Stomach (tissue), 9 donors: ENCODE measurements around the gene CCNB2. TPM values are rescaled to one million over a fixed set of nuclear protein-coding genes. Genes with fewer than 3 reads are reported as not detected.
A peak's percentile ranks its signal among the peaks of the same experiment; 100 is the strongest.

ENCODE experiments used
- DNase-seq, 2 donors: peaks; one replicate each; pipeline versions ENCODE4 v3.0.0 to v3.0.0-alpha.2; 2013 to 2019
- H3K27ac ChIP-seq, 5 donors: fragments of 200-600 bp in 4 of 5; sonication (generic) in 4 of 5; one replicate each; pipeline ENCODE4 v1.5.1; 2013 to 2019; ENCODE audit warnings: mild to moderate bottlenecking in 1 of 5, moderate library complexity in 1 of 5
- H3K27me3 ChIP-seq, 3 donors: fragments of 200-600 bp; sonication (generic); one replicate each; pipeline ENCODE4 v1.5.1; 2017 to 2019; ENCODE audit warnings: mixed run types in 1 of 3
- H3K36me3 ChIP-seq, 4 donors: fragments of 200-600 bp; sonication (generic); 1 replicate in 3 of 4; 2 replicates in 1 of 4; pipeline ENCODE4 v1.5.1; 2016 to 2019
- H3K4me1 ChIP-seq, 4 donors: fragments of 200-600 bp; sonication (generic); one replicate each; pipeline ENCODE4 v1.5.1; 2016 to 2019
- H3K4me3 ChIP-seq, 4 donors: fragments of 200-600 bp; sonication (generic) in 3 of 4; one replicate each; pipeline ENCODE4 v1.5.1; 2016 to 2019; ENCODE audit warnings: mild to moderate bottlenecking in 1 of 4
- H3K9me3 ChIP-seq, 4 donors: fragments of 200-600 bp; sonication (generic); one replicate each; pipeline ENCODE4 v1.5.1; 2016 to 2019
- EP300 ChIP-seq: sonication (generic); formaldehyde crosslinking; IDR thresholded peaks from one replicate; pipeline ENCODE4 v1.6.1; 2017; ENCODE audit warnings: antibody characterized with exemption
- POLR2A ChIP-seq, 4 donors: fragments of 450-650 bp; IDR thresholded peaks; one replicate each; pipeline ENCODE4 v1.6.1; 2016; ENCODE audit warnings: antibody characterized with exemption in 4 of 4, control low read depth in 2 of 4, mild to moderate bottlenecking in 1 of 4, moderate library complexity in 1 of 4
- POLR2AphosphoS5 ChIP-seq, 3 donors: sonication (generic); formaldehyde crosslinking; IDR thresholded peaks; one replicate each; pipeline ENCODE4 v1.6.1; 2016; ENCODE audit warnings: antibody characterized with exemption in 3 of 3
- WGBS, 5 donors: extraction: QIAGEN DNeasy Blood & Tissue Kit in 3 of 5; methylation state at CpG; one replicate each; pipeline versions ENCODE4 v1.1.5 to v1.1.7; 2013 to 2018; 5-methylcytosine and 5-hydroxymethylcytosine counted together
- intact Hi-C: fragments of 100-400 bp; cut with DNase I; formaldehyde crosslinking; loops from one replicate; pipeline ENCODE4 v1.15.1; 2023; ENCODE audit warnings: low total_unique reads
- polyA plus RNA-seq, 3 donors: library from polyadenylated mRNA; stranded (reverse); fragments of 200-250 nt; gene quantifications; one replicate each; pipeline ENCODE4 v1.2.3, GENCODE V29; 2013
- total RNA-seq, 5 donors: library from RNA; depleted of rRNA; stranded (reverse); fragments of >200 nt; gene quantifications; one replicate each; pipeline versions ENCODE4 v1.1.0 to v1.2.3, GENCODE V29; 2014 to 2016
- TF ChIP-seq, protein P1 (sequence below), 7 experiments: fragments of 450-650 bp in 4 of 7; fragments of 200-600 bp in 3 of 7; sonication (generic) in 3 of 7; IDR thresholded peaks; one replicate each; pipeline ENCODE4 v1.5.1; 2016 to 2019; ENCODE audit warnings: antibody characterized with exemption in 7 of 7, control low read depth in 2 of 7, mild to moderate bottlenecking in 1 of 7
- donor health status: healthy with polysubstance abuse.
- donor health status: Bipolar disorder and iron deficiency.
- donor health status: healthy.

CCNB2 gene
- total and polyA plus RNA-seq, 8 donors: 3.1 to 12.1 (median 6.2) TPM; not detected in 2

GRCh38 chr15:59166601-59167265, 61.8 kb downstream of the CCNB2 start:
- Histone ChIP-seq H3K4me3 (no peak overlapping the region), H3K36me3 (peaks cover 6 to 43% (median 32%) of the 10 kb centered on the region in 4 donors), H3K27ac (no peak overlapping the region), H3K27me3 (no peaks in the 10 kb centered on the region), H3K4me1 (peaks cover 16 to 34% (median 22%) of the 10 kb centered on the region in 4 donors), H3K9me3 (no peaks in the 10 kb centered on the region)
- DNase-seq: no peak
- WGBS, 5 donors: 71 to 80% (median 77%) methylated on average over 11 of the region's 11 CpGs
- intact Hi-C loops: no loop called here
- TF ChIP-seq, protein P1, sequence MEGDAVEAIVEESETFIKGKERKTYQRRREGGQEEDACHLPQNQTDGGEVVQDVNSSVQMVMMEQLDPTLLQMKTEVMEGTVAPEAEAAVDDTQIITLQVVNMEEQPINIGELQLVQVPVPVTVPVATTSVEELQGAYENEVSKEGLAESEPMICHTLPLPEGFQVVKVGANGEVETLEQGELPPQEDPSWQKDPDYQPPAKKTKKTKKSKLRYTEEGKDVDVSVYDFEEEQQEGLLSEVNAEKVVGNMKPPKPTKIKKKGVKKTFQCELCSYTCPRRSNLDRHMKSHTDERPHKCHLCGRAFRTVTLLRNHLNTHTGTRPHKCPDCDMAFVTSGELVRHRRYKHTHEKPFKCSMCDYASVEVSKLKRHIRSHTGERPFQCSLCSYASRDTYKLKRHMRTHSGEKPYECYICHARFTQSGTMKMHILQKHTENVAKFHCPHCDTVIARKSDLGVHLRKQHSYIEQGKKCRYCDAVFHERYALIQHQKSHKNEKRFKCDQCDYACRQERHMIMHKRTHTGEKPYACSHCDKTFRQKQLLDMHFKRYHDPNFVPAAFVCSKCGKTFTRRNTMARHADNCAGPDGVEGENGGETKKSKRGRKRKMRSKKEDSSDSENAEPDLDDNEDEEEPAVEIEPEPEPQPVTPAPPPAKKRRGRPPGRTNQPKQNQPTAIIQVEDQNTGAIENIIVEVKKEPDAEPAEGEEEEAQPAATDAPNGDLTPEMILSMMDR (IDR thresholded peaks at IDR 0.05): no peak
- TF ChIP-seq POLR2A (IDR thresholded peaks at IDR 0.05): no peak
- TF ChIP-seq POLR2AphosphoS5 (IDR thresholded peaks at IDR 0.05): no peak
- no peak for TF ChIP-seq EP300

- intact Hi-C loops: no loop called here
- TF ChIP-seq, protein P1 (IDR thresholded peaks at IDR 0.05): no peak
- TF ChIP-seq POLR2A (IDR thresholded peaks at IDR 0.05): no peak
- TF ChIP-seq POLR2AphosphoS5 (IDR thresholded peaks at IDR 0.05): no peak
- TF ChIP-seq EP300: no peak
- peak overlapping the region in 1 of 5 donors; percentile 70 for H3K27ac ChIP-seq
Measured at GRCh38 chr15:59168536-59168935, 63.6 kb downstream of the CCNB2 start.

DNA sequence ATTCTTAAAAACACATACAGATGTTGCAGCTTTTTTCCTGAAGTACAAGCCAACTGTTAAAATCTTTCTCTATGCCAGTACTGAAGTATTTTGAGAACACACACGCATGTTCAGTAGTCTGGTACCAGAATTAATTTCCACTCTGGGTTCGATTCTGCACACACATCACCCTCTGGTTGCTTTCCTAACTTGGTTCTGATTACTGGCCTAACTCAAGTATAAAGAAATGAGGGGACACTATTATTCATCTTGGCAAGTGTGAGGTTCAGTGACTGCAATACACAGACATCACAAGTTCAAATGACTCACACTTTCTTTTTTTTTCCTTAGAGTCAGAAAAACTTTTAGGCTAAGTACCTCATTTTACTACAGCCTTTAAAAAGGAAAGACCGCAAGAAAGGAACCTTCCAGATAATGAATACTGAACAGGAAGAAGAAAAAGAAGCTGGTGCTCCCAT, 64.3 kb downstream of the CCNB2 start:
- H3K36me3 ChIP-seq: peaks cover 6 to 46% (median 31%) of the 10 kb centered on the region in 4 donors
- no peak overlapping the region for H3K4me3 ChIP-seq
- intact Hi-C loops: no loop called here
- H3K4me1 ChIP-seq: peaks cover 16 to 35% (median 22%) of the 10 kb centered on the region in 4 donors
- no peak for DNase-seq
- H3K9me3 ChIP-seq: no peaks in the 10 kb centered on the region
- TF ChIP-seq EP300 (no peak), POLR2AphosphoS5 (IDR thresholded peaks at IDR 0.05) (no peak), POLR2A (IDR thresholded peaks at IDR 0.05) (no peak)
- TF ChIP-seq, protein P1 (IDR thresholded peaks at IDR 0.05): no peak
- H3K27me3 ChIP-seq: no peaks in the 10 kb centered on the region
- H3K27ac ChIP-seq: peak overlapping the region in 4 of 5 donors; percentile 59 to 86 (median 74)
- 72 to 92% (median 77%) methylated on average over 3 of the region's 3 CpGs for WGBS, 5 donors

More at GRCh38 chr15:59168536-59168935, 63.6 kb downstream of the CCNB2 start:
- no peak overlapping the region for H3K4me3 ChIP-seq
- no peak for DNase-seq
- peaks cover 6 to 45% (median 28%) of the 10 kb centered on the region in 4 donors for H3K36me3 ChIP-seq
- 81 to 92% (median 88%) methylated on average over 7 of the region's 7 CpGs for WGBS, 5 donors
- peaks cover 16 to 34% (median 22%) of the 10 kb centered on the region in 4 donors for H3K4me1 ChIP-seq
- no peaks in the 10 kb centered on the region for H3K9me3 ChIP-seq
- no peaks in the 10 kb centered on the region for H3K27me3 ChIP-seq

DNA sequence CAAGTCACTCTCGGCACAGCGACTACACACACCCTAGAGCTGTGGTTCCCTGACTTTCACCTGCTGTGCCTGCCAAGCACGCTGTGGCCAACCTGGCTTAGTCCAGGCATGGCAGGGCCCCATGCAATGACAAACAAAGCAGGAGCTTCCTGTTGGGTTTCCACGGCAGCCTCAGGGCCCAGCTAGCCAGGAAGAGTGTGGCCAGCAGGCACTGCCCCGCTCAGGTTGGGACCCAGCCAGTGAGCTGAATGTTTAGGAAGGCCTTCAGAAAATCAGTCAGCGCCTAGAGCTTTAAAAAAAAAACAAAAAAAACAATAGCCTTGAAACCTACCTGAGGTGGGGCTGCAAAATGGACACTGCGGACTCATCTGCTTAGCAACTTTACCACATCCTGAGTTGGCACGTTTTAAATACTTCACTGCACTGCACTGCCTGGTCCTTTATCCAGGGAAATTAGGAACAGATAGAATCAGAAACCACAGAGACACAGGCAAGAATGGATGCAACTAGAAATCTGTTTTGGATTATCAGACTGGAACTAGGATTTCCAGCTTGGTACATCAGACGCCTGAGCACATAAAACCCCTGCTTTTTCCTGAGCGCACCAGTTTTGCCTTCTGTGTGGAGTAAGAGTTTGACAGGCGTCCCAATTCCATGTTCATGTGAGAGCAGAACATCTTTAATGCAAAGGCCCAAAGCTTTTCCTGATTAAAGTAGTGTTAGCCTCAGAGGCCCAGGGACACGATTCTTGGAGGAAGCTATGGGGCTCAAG, 65.5 kb downstream of the CCNB2 start:
- Histone ChIP-seq H3K27ac (peak overlapping the region; percentile 46 to 86 (median 70)), H3K27me3 (no peaks in the 10 kb centered on the region), H3K4me1 (peaks cover 20 to 47% (median 33%) of the 10 kb centered on the region in 4 donors), H3K4me3 (no peak overlapping the region), H3K36me3 (peaks cover 0 to 38% (median 25%) of the 10 kb centered on the region in 4 donors), H3K9me3 (no peaks in the 10 kb centered on the region)
- intact Hi-C loops: no loop called here
- WGBS, 5 donors: 49 to 63% (median 58%) methylated on average over 12 of the region's 12 CpGs
- TF ChIP-seq EP300 (no peak), POLR2AphosphoS5 (IDR thresholded peaks at IDR 0.05) (peak in 2 of 3 donors; percentile 6 to 61)
- peak; percentile 44 to 91 for DNase-seq
